H9 (cell line): Measurements from ENCODE around the gene NCBP1. TPM values are rescaled to one million over a fixed set of nuclear protein-coding genes. Genes with fewer than 3 reads are reported as not detected.

Source experiments
- DNase-seq: peaks from one replicate; pipeline ENCODE4 v3.0.0-alpha.2; 2017
- H2AFZ ChIP-seq: one replicate; pipeline ENCODE4 v1.6.1; 2013; ENCODE audit warnings: mild to moderate bottlenecking, low read length, control low read depth, moderate library complexity
- H2AK5ac ChIP-seq: 2 replicates; pipeline ENCODE4 v1.6.1; 2013; ENCODE audit warnings: low read length, control low read depth, mixed read lengths; ENCODE audit not compliant: insufficient read length
- H2BK120ac ChIP-seq: one replicate; pipeline ENCODE4 v1.6.1; 2013; ENCODE audit warnings: low read depth, mild to moderate bottlenecking, low read length, control low read depth, inconsistent platforms; ENCODE audit not compliant: poor library complexity, severe bottlenecking
- H2BK12ac ChIP-seq: 2 replicates; pipeline ENCODE4 v1.6.1; 2013; ENCODE audit warnings: low read length, control low read depth, mixed read lengths, low read depth; ENCODE audit not compliant: insufficient read length
- H2BK15ac ChIP-seq: 2 replicates; pipeline ENCODE4 v1.6.1; 2013; ENCODE audit warnings: low read depth, low read length, control low read depth
- H2BK20ac ChIP-seq: one replicate; pipeline ENCODE4 v1.6.1; 2013; ENCODE audit warnings: low read depth, mild to moderate bottlenecking, low read length, control low read depth, inconsistent platforms; ENCODE audit not compliant: poor library complexity, severe bottlenecking
- H2BK5ac ChIP-seq: 2 replicates; pipeline ENCODE4 v1.6.1; 2013; ENCODE audit warnings: low read length, control low read depth, mixed read lengths; ENCODE audit not compliant: insufficient read length
- H3K14ac ChIP-seq: 2 replicates; pipeline ENCODE4 v1.6.1; 2013; ENCODE audit warnings: low read length, control low read depth; ENCODE audit not compliant: insufficient read depth
- H3K18ac ChIP-seq: 2 replicates; pipeline ENCODE4 v1.6.1; 2013; ENCODE audit warnings: low read depth, mild to moderate bottlenecking, mixed read lengths, low read length, control low read depth; ENCODE audit not compliant: insufficient read length
- H3K23ac ChIP-seq: 2 replicates; pipeline ENCODE4 v1.6.1; 2013; ENCODE audit warnings: low read length, control low read depth, mixed read lengths, low read depth; ENCODE audit not compliant: insufficient read length
- H3K23me2 ChIP-seq: 2 replicates; pipeline ENCODE4 v1.6.1; 2013; ENCODE audit warnings: low read depth, mild to moderate bottlenecking, mixed read lengths, low read length, control low read depth; ENCODE audit not compliant: insufficient read length, poor library complexity, severe bottlenecking
- H3K27ac ChIP-seq: 2 replicates; pipeline ENCODE4 v1.5.1; 2013; ENCODE audit warnings: low read length, control low read depth, mixed read lengths, low read depth; ENCODE audit not compliant: insufficient read length
- H3K27me3 ChIP-seq: 2 replicates; pipeline ENCODE4 v1.6.1; 2013; ENCODE audit warnings: low read length, control low read depth, inconsistent platforms; ENCODE audit not compliant: insufficient read depth
- H3K4ac ChIP-seq: 2 replicates; pipeline ENCODE4 v1.6.1; 2013; ENCODE audit warnings: low read depth, mild to moderate bottlenecking, control low read depth, inconsistent platforms, low read length, moderate library complexity
- H3K4me1 ChIP-seq: 2 replicates; pipeline ENCODE4 v1.6.1; 2013; ENCODE audit warnings: low read length, control low read depth, inconsistent platforms; ENCODE audit not compliant: insufficient read depth
- H3K4me2 ChIP-seq: 2 replicates; pipeline ENCODE4 v1.6.1; 2013; ENCODE audit warnings: low read length, control low read depth, mixed read lengths; ENCODE audit not compliant: insufficient read length, insufficient read depth
- H3K56ac ChIP-seq: 2 replicates; pipeline ENCODE4 v1.6.1; 2013; ENCODE audit warnings: low read depth, mild to moderate bottlenecking, mixed read lengths, low read length, control low read depth; ENCODE audit not compliant: insufficient read length
- H3K79me1 ChIP-seq: 2 replicates; pipeline ENCODE4 v1.6.1; 2013; ENCODE audit warnings: low read depth, mild to moderate bottlenecking, moderate library complexity, low read length, control low read depth, inconsistent platforms; ENCODE audit not compliant: insufficient read depth, poor library complexity, severe bottlenecking
- H3K79me2 ChIP-seq: 2 replicates; pipeline ENCODE4 v1.6.1; 2013; ENCODE audit warnings: low read length, control low read depth, inconsistent platforms; ENCODE audit not compliant: insufficient read depth
- H3K9ac ChIP-seq: 2 replicates; pipeline ENCODE4 v1.6.1; 2013; ENCODE audit warnings: low read length, control low read depth, mixed read lengths; ENCODE audit not compliant: insufficient read length; ENCODE audit errors: extremely low read depth
- H3K9me3 ChIP-seq: one replicate; pipeline ENCODE4 v1.6.1; 2013; ENCODE audit warnings: low read depth, low read length, inconsistent platforms; ENCODE audit not compliant: control insufficient read depth
- H3T11ph ChIP-seq: one replicate; pipeline ENCODE4 v1.6.1; 2013; ENCODE audit warnings: mild to moderate bottlenecking, low read length, control low read depth, inconsistent platforms
- H4K20me1 ChIP-seq: one replicate; pipeline ENCODE4 v1.6.1; 2013; ENCODE audit not compliant: control insufficient read depth, insufficient read length, insufficient read depth
- H4K5ac ChIP-seq: 2 replicates; pipeline ENCODE4 v1.6.1; 2013; ENCODE audit warnings: low read depth, mild to moderate bottlenecking, mixed read lengths, low read length, control low read depth; ENCODE audit not compliant: insufficient read length
- H4K8ac ChIP-seq: replicated peaks from 2 replicates; pipeline ENCODE4 v1.6.1; 2013; ENCODE audit warnings: low read length, control low read depth, mixed read lengths, low read depth; ENCODE audit not compliant: insufficient read length
- H4K91ac ChIP-seq: 2 replicates; pipeline ENCODE4 v1.6.1; 2013; ENCODE audit warnings: low read depth, mild to moderate bottlenecking, moderate library complexity, mixed read lengths, low read length, control low read depth; ENCODE audit not compliant: insufficient read length
- H3K27ac Mint-ChIP-seq, 3 experiments: 2 replicates in 2 of 3; 3 replicates in 1 of 3; pipeline ENCODE4 v1.8.0; 2020 to 2021; ENCODE audit warnings: mixed read lengths in 3 of 3, mild to moderate bottlenecking in 1 of 3, moderate library complexity in 1 of 3
- H3K27me3 Mint-ChIP-seq: 2 replicates; pipeline ENCODE4 v1.8.0; 2021; ENCODE audit warnings: low read depth, mild to moderate bottlenecking, moderate library complexity, mixed read lengths
- H3K36me3 Mint-ChIP-seq, 3 experiments: 2 replicates in 2 of 3; 3 replicates in 1 of 3; pipeline ENCODE4 v1.8.0; 2020 to 2021; ENCODE audit warnings: low read depth in 3 of 3, mixed read lengths in 3 of 3; ENCODE audit not compliant: insufficient read depth in 1 of 3
- H3K4me1 Mint-ChIP-seq, 2 experiments: 2 replicates each; pipeline ENCODE4 v1.8.0; 2020; ENCODE audit warnings: mixed read lengths in 2 of 2
- H3K4me3 Mint-ChIP-seq, 2 experiments: 2 replicates in 1 of 2; 3 replicates in 1 of 2; pipeline ENCODE4 v1.8.0; 2020 to 2021; ENCODE audit warnings: mild to moderate bottlenecking in 2 of 2, mixed read lengths in 2 of 2, moderate library complexity in 1 of 2
- H3K9me3 Mint-ChIP-seq, 2 experiments: 2 replicates in 1 of 2; 3 replicates in 1 of 2; pipeline ENCODE4 v1.8.0; 2020; ENCODE audit warnings: mild to moderate bottlenecking in 2 of 2, mixed read lengths in 2 of 2, moderate library complexity in 1 of 2
- CTCF ChIP-seq: fragments of 200-600 bp; sonication (generic); conservative IDR thresholded peaks from 3 replicates; pipeline ENCODE4 v1.8.0; 2021; ENCODE audit warnings: antibody characterized with exemption, mild to moderate bottlenecking
- WGBS: extraction: QIAGEN DNeasy Blood & Tissue Kit; methylation state at CpG from one replicate; pipeline ENCODE4 v1.1.7; 2013; ENCODE audit warnings: missing lambda C conversion rate, low lambda C conversion rate, mixed read lengths; ENCODE audit not compliant: insufficient read length; ENCODE audit errors: extremely low coverage; 5-methylcytosine and 5-hydroxymethylcytosine counted together
- total RNA-seq: library from RNA; stranded (reverse); gene quantifications from 2 replicates; pipeline ENCODE4 v1.2.1, GENCODE V29; 2021

NCBP1 gene
- total RNA-seq, 1 experiment from 2014 or later: 55.7 TPM

GRCh38 chr9:97675655-97676054 lies 42.0 kb downstream of the NCBP1 start:
- TF ChIP-seq CTCF: no peak
- H3K9me3 ChIP-seq: no peaks in the 10 kb centered on the region
- H4K20me1 ChIP-seq: no peaks in the 10 kb centered on the region
- Mint-ChIP-seq H3K9me3 (no peaks in the 10 kb centered on the region), H3K4me3 (no peak overlapping the region), H3K4me1 (peaks cover 0 to 6% of the 10 kb centered on the region in 2 experiments; a peak in 1 of 4 replicates), H3K36me3 (peaks cover 6 to 50% (median 39%) of the 10 kb centered on the region in 3 experiments; a peak in 5 of 7 replicates), H3K27ac (no peak overlapping the region), H3K27me3 (no peaks in the 10 kb centered on the region)
- H3K79me1 ChIP-seq: no peaks in the 10 kb centered on the region
- no peak overlapping the region for H3K14ac ChIP-seq
- no peak overlapping the region for H3K18ac ChIP-seq
- H3K4me1 ChIP-seq: no peaks in the 10 kb centered on the region
- no CpG with 5 or more reads among the region's 3 CpGs for WGBS
- H2BK15ac ChIP-seq: no peak overlapping the region
- H3K79me2 ChIP-seq: no peaks in the 10 kb centered on the region
- H4K5ac ChIP-seq: no peak overlapping the region
- no peak overlapping the region for H2BK120ac ChIP-seq
- H4K91ac ChIP-seq: no peak overlapping the region
- no peak overlapping the region for H2AFZ ChIP-seq
- DNase-seq: no peak
- no peak overlapping the region for H3K4ac ChIP-seq
- H4K8ac ChIP-seq: no peak overlapping the region
- H2AK5ac ChIP-seq: no peak overlapping the region
- H3T11ph ChIP-seq: no peak overlapping the region
- no peak overlapping the region for H3K9ac ChIP-seq
- no peak overlapping the region for H2BK20ac ChIP-seq
- no peak overlapping the region for H3K4me2 ChIP-seq
- H3K27me3 ChIP-seq: no peaks in the 10 kb centered on the region
- H2BK5ac ChIP-seq: no peak overlapping the region
- no peak overlapping the region for H3K27ac ChIP-seq
- no peak overlapping the region for H2BK12ac ChIP-seq
- no peak overlapping the region for H3K23ac ChIP-seq
- H3K23me2 ChIP-seq: no peaks in the 10 kb centered on the region
- H3K56ac ChIP-seq: no peak overlapping the region
